Ramos (cell line): ENCODE measurements around the gene LDLRAD4.

Experiments used
- in situ Hi-C: fragments of 300-500 bp; cut with MboI; formaldehyde crosslinking; loops from one replicate; pipeline ENCODE4 v1.14.3; 2022; ENCODE audit warnings: low sequenced_read_pairs; ENCODE audit not compliant: unreplicated experiment

The LDLRAD4 gene

GRCh38 chr18:13218368-13218991 is at the start of gene LDLRAD4:
Gene LDLRAD4, plus strand, starts transcription at chr18:13218760.
- in situ Hi-C loops: no loop called here

- in situ Hi-C loops: loop anchor here (25.0 kb wide), 1 partner anchor 436 kb away; no protein-coding TSS in a partner anchor
These were observed 44.9 kb upstream of the LDLRAD4 start for GRCh38 chr18:13173578-13174145.

GRCh38 chr18:13175266-13175665 is 43.3 kb upstream of the LDLRAD4 start:
- in situ Hi-C loops: no loop called here

- in situ Hi-C loops: no loop called here
These were observed 42.8 kb upstream of the LDLRAD4 start for GRCh38 chr18:13175754-13176210.

GRCh38 chr18:13176847-13177246 is 41.7 kb upstream of the LDLRAD4 start:
- in situ Hi-C loops: no loop called here

- in situ Hi-C loops: no loop called here
These were observed 40.4 kb upstream of the LDLRAD4 start for GRCh38 chr18:13178197-13178596.

- in situ Hi-C loops: no loop called here
These were observed 39.6 kb upstream of the LDLRAD4 start for GRCh38 chr18:13178976-13179375.

GRCh38 chr18:13179566-13180113 is 38.9 kb upstream of the LDLRAD4 start:
- in situ Hi-C loops: no loop called here

- in situ Hi-C loops: no loop called here
These were observed 37.8 kb upstream of the LDLRAD4 start for GRCh38 chr18:13180614-13181375.

- in situ Hi-C loops: no loop called here
These were observed 36.8 kb upstream of the LDLRAD4 start for GRCh38 chr18:13181765-13182164.

- in situ Hi-C loops: no loop called here
These were observed 35.2 kb upstream of the LDLRAD4 start for GRCh38 chr18:13183359-13183758.

- in situ Hi-C loops: no loop called here
These were observed 34.8 kb upstream of the LDLRAD4 start for GRCh38 chr18:13183790-13184189.

- in situ Hi-C loops: no loop called here
These were observed 34.2 kb upstream of the LDLRAD4 start for GRCh38 chr18:13184396-13184795.

GRCh38 chr18:13185675-13186198 is 32.8 kb upstream of the LDLRAD4 start:
- in situ Hi-C loops: no loop called here

GRCh38 chr18:13186687-13187086 is 31.9 kb upstream of the LDLRAD4 start:
- in situ Hi-C loops: no loop called here

- in situ Hi-C loops: no loop called here
These were observed 31.1 kb upstream of the LDLRAD4 start for GRCh38 chr18:13187498-13187897.

GRCh38 chr18:13191031-13191430 is 27.5 kb upstream of the LDLRAD4 start:
- in situ Hi-C loops: no loop called here

GRCh38 chr18:13191779-13192178 is 26.8 kb upstream of the LDLRAD4 start:
- in situ Hi-C loops: no loop called here

- in situ Hi-C loops: no loop called here
These were observed 25.6 kb upstream of the LDLRAD4 start for GRCh38 chr18:13192970-13193369.

- in situ Hi-C loops: no loop called here
These were observed 24.3 kb upstream of the LDLRAD4 start for GRCh38 chr18:13194239-13194638.

GRCh38 chr18:13198701-13199100 is 19.9 kb upstream of the LDLRAD4 start:
- in situ Hi-C loops: no loop called here
